HEK293 (cell line): ENCODE data around the gene SMCR8.

Experiments
- CTCF ChIA-PET: fragments of 350-600 bp; formaldehyde crosslinking; extraction: SDS; loops from one replicate; lab custom pipeline; 2021; ENCODE audit warnings: antibody characterized with exemption; lab: Yijun Ruan, JAX
- POLR2A ChIA-PET: fragments of 300-600 bp; formaldehyde crosslinking; extraction: SDS; loops from one replicate; lab custom pipeline; 2020; ENCODE audit warnings: antibody characterized with exemption, inconsistent platforms; lab: Yijun Ruan, JAX
- H3K27ac ChIP-seq: fragments of 200-500 bp; sonication (Bioruptor generic); 2 replicates; pipeline ENCODE4 v1.5.1; 2014; ENCODE audit warnings: low read depth, low read length, control low read depth, inconsistent platforms; ENCODE audit errors: extremely low read depth
- H3K36me3 ChIP-seq, 2 experiments: fragments of 200-500 bp in 1 of 2; sonication (Bioruptor generic) in 1 of 2; 1 replicate in 1 of 2; 2 replicates in 1 of 2; pipeline ENCODE4 v1.5.1; 2014 to 2017; ENCODE audit warnings: inconsistent platforms in 2 of 2, low read length in 2 of 2; ENCODE audit not compliant: control insufficient read depth in 2 of 2, insufficient read depth in 1 of 2
- H3K4me1 ChIP-seq: fragments of 200-500 bp; sonication (Bioruptor generic); 2 replicates; pipeline ENCODE4 v1.5.1; 2014; ENCODE audit warnings: mild to moderate bottlenecking, low read length, inconsistent platforms; ENCODE audit not compliant: control insufficient read depth, insufficient read depth
- H3K4me3 ChIP-seq: 2 replicates; pipeline ENCODE4 v1.5.1; 2011; ENCODE audit warnings: low read depth, mild to moderate bottlenecking, control low read depth, low read length, moderate library complexity
- H3K9me3 ChIP-seq: fragments of 200-500 bp; sonication (Bioruptor generic); 2 replicates; pipeline ENCODE4 v1.5.1; 2014; ENCODE audit warnings: low read depth, low read length, inconsistent platforms; ENCODE audit not compliant: control insufficient read depth, insufficient read depth
- GLI4 ChIP-seq: fragments of 450-650 bp; formaldehyde crosslinking; IDR thresholded peaks from 2 replicates; pipeline ENCODE4 v1.5.1; 2016; ENCODE audit warnings: missing biosample characterization, missing genetic modification characterization
- MYNN ChIP-seq: fragments of 450-650 bp; formaldehyde crosslinking; IDR thresholded peaks from 2 replicates; pipeline ENCODE4 v1.5.1; 2016; ENCODE audit warnings: missing biosample characterization, missing genetic modification characterization, borderline replicate concordance
- TCF7L2 ChIP-seq: IDR thresholded peaks from 2 replicates; pipeline ENCODE4 v1.6.1; 2011; ENCODE audit warnings: low read depth, mild to moderate bottlenecking, inconsistent platforms, low read length, moderate library complexity, borderline replicate concordance
- ZBTB20 ChIP-seq: fragments of 450-650 bp; formaldehyde crosslinking; IDR thresholded peaks from 2 replicates; pipeline ENCODE4 v1.5.1; 2016; ENCODE audit warnings: missing biosample characterization, missing genetic modification characterization
- ZNF10 ChIP-seq: fragments of 450-650 bp; formaldehyde crosslinking; IDR thresholded peaks from 2 replicates; pipeline ENCODE4 v1.5.1; 2017; ENCODE audit warnings: missing biosample characterization, missing genetic modification characterization
- ZNF214 ChIP-seq: fragments of 450-650 bp; formaldehyde crosslinking; IDR thresholded peaks from 2 replicates; pipeline ENCODE4 v1.5.1; 2017; ENCODE audit warnings: missing biosample characterization, mild to moderate bottlenecking, missing genetic modification characterization, borderline replicate concordance
- ZNF426 ChIP-seq: fragments of 450-650 bp; formaldehyde crosslinking; IDR thresholded peaks from 2 replicates; pipeline ENCODE4 v1.5.1; 2017; ENCODE audit warnings: missing biosample characterization, missing genetic modification characterization, mild to moderate bottlenecking, inconsistent platforms, moderate library complexity
- ZNF501 ChIP-seq: fragments of 450-650 bp; formaldehyde crosslinking; IDR thresholded peaks from 2 replicates; pipeline ENCODE4 v1.5.1; 2016; ENCODE audit warnings: missing biosample characterization, missing genetic modification characterization
- ZNF514 ChIP-seq: fragments of 450-650 bp; formaldehyde crosslinking; IDR thresholded peaks from 2 replicates; pipeline ENCODE4 v1.5.1; 2016; ENCODE audit warnings: missing biosample characterization, missing genetic modification characterization
- ZNF555 ChIP-seq: fragments of 450-650 bp; formaldehyde crosslinking; conservative IDR thresholded peaks from 2 replicates; pipeline ENCODE4 v1.5.1; 2017; ENCODE audit warnings: missing biosample characterization, mild to moderate bottlenecking, missing genetic modification characterization, inconsistent platforms
- ZNF791 ChIP-seq: fragments of 450-650 bp; formaldehyde crosslinking; IDR thresholded peaks from 2 replicates; pipeline ENCODE4 v1.5.1; 2016; ENCODE audit warnings: missing biosample characterization, missing genetic modification characterization
- TF ChIP-seq, protein P1 (sequence below): fragments of 450-650 bp; formaldehyde crosslinking; IDR thresholded peaks from 2 replicates; pipeline ENCODE4 v1.5.1; 2016; ENCODE audit warnings: missing biosample characterization, missing genetic modification characterization
- TF ChIP-seq, protein P2 (sequence below): fragments of 450-650 bp; formaldehyde crosslinking; conservative IDR thresholded peaks from 2 replicates; pipeline ENCODE4 v1.5.1; 2016; ENCODE audit warnings: low read depth, missing biosample characterization, missing genetic modification characterization
- TF ChIP-seq, protein P3 (sequence below): fragments of 450-650 bp; formaldehyde crosslinking; IDR thresholded peaks from 2 replicates; pipeline ENCODE4 v1.5.1; 2017; ENCODE audit warnings: missing biosample characterization, missing genetic modification characterization
- TF ChIP-seq, protein P4 (sequence below): fragments of 450-650 bp; formaldehyde crosslinking; IDR thresholded peaks from 2 replicates; pipeline ENCODE4 v1.5.1; 2017; ENCODE audit warnings: missing biosample characterization, missing genetic modification characterization
- TF ChIP-seq, protein P5 (sequence below): fragments of 450-650 bp; formaldehyde crosslinking; IDR thresholded peaks from 2 replicates; pipeline ENCODE4 v1.5.1; 2016; ENCODE audit warnings: missing biosample characterization, missing genetic modification characterization
- TF ChIP-seq, protein P6 (sequence below): fragments of 450-650 bp; formaldehyde crosslinking; IDR thresholded peaks from 2 replicates; pipeline ENCODE4 v1.5.1; 2016; ENCODE audit warnings: missing biosample characterization, missing genetic modification characterization, borderline replicate concordance

Gene SMCR8

DNA sequence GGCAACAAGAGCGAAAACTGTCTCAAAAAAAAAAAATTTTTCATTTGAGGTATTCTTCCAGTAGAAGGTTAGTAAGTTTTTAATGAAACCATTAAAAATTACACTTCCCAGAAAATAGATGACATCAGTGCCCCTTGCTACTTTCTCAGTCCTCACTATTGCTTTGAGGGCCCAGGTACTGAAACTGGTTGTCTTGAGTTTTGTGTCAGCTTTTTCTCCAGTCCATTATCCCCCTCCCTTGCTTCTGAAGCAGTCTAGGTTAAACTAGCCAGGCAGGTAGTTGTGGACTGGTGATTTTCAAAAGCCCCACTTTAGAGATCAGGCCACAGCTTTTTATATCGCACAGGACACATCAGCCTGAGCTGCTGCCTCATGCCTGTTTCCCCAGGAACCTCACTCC, 10.9 kb downstream of the SMCR8 start:
- TF ChIP-seq, protein P1, sequence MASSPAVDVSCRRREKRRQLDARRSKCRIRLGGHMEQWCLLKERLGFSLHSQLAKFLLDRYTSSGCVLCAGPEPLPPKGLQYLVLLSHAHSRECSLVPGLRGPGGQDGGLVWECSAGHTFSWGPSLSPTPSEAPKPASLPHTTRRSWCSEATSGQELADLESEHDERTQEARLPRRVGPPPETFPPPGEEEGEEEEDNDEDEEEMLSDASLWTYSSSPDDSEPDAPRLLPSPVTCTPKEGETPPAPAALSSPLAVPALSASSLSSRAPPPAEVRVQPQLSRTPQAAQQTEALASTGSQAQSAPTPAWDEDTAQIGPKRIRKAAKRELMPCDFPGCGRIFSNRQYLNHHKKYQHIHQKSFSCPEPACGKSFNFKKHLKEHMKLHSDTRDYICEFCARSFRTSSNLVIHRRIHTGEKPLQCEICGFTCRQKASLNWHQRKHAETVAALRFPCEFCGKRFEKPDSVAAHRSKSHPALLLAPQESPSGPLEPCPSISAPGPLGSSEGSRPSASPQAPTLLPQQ (tag by site-specific recombination): no peak
- TF ChIP-seq, protein P2, sequence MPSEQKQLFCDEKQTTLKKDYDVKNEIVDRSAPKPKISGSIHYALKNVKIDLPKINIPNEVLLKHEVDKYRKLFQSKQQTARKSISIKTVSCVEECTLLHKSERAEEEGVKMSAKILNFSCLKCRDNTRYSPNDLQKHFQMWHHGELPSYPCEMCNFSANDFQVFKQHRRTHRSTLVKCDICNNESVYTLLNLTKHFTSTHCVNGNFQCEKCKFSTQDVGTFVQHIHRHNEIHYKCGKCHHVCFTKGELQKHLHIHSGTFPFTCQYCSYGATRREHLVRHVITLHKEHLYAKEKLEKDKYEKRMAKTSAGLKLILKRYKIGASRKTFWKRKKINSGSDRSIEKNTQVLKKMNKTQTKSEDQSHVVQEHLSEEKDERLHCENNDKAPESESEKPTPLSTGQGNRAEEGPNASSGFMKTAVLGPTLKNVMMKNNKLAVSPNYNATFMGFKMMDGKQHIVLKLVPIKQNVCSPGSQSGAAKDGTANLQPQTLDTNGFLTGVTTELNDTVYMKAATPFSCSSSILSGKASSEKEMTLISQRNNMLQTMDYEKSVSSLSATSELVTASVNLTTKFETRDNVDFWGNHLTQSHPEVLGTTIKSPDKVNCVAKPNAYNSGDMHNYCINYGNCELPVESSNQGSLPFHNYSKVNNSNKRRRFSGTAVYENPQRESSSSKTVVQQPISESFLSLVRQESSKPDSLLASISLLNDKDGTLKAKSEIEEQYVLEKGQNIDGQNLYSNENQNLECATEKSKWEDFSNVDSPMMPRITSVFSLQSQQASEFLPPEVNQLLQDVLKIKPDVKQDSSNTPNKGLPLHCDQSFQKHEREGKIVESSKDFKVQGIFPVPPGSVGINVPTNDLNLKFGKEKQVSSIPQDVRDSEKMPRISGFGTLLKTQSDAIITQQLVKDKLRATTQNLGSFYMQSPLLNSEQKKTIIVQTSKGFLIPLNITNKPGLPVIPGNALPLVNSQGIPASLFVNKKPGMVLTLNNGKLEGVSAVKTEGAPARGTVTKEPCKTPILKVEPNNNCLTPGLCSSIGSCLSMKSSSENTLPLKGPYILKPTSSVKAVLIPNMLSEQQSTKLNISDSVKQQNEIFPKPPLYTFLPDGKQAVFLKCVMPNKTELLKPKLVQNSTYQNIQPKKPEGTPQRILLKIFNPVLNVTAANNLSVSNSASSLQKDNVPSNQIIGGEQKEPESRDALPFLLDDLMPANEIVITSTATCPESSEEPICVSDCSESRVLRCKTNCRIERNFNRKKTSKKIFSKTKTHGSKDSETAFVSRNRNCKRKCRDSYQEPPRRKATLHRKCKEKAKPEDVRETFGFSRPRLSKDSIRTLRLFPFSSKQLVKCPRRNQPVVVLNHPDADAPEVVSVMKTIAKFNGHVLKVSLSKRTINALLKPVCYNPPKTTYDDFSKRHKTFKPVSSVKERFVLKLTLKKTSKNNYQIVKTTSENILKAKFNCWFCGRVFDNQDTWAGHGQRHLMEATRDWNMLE (tag by site-specific recombination): no peak
- no peak for TF ChIP-seq ZNF514 (tag by site-specific recombination)
- TF ChIP-seq GLI4 (tag by site-specific recombination): no peak
- TF ChIP-seq, protein P3, sequence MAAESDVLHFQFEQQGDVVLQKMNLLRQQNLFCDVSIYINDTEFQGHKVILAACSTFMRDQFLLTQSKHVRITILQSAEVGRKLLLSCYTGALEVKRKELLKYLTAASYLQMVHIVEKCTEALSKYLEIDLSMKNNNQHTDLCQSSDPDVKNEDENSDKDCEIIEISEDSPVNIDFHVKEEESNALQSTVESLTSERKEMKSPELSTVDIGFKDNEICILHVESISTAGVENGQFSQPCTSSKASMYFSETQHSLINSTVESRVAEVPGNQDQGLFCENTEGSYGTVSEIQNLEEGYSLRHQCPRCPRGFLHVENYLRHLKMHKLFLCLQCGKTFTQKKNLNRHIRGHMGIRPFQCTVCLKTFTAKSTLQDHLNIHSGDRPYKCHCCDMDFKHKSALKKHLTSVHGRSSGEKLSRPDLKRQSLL (tag by site-specific recombination): no peak
- TF ChIP-seq ZNF501 (tag by site-specific recombination): no peak
- TF ChIP-seq ZNF791 (tag by site-specific recombination): no peak
- TF ChIP-seq, protein P4, sequence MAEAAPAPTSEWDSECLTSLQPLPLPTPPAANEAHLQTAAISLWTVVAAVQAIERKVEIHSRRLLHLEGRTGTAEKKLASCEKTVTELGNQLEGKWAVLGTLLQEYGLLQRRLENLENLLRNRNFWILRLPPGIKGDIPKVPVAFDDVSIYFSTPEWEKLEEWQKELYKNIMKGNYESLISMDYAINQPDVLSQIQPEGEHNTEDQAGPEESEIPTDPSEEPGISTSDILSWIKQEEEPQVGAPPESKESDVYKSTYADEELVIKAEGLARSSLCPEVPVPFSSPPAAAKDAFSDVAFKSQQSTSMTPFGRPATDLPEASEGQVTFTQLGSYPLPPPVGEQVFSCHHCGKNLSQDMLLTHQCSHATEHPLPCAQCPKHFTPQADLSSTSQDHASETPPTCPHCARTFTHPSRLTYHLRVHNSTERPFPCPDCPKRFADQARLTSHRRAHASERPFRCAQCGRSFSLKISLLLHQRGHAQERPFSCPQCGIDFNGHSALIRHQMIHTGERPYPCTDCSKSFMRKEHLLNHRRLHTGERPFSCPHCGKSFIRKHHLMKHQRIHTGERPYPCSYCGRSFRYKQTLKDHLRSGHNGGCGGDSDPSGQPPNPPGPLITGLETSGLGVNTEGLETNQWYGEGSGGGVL (tag by site-specific recombination): no peak
- no peak for TF ChIP-seq MYNN
- TF ChIP-seq ZNF10: no peak
- TF ChIP-seq ZNF426: no peak
- TF ChIP-seq TCF7L2: no peak
- no peak for TF ChIP-seq ZNF555 (tag by site-specific recombination)
- TF ChIP-seq, protein P5, sequence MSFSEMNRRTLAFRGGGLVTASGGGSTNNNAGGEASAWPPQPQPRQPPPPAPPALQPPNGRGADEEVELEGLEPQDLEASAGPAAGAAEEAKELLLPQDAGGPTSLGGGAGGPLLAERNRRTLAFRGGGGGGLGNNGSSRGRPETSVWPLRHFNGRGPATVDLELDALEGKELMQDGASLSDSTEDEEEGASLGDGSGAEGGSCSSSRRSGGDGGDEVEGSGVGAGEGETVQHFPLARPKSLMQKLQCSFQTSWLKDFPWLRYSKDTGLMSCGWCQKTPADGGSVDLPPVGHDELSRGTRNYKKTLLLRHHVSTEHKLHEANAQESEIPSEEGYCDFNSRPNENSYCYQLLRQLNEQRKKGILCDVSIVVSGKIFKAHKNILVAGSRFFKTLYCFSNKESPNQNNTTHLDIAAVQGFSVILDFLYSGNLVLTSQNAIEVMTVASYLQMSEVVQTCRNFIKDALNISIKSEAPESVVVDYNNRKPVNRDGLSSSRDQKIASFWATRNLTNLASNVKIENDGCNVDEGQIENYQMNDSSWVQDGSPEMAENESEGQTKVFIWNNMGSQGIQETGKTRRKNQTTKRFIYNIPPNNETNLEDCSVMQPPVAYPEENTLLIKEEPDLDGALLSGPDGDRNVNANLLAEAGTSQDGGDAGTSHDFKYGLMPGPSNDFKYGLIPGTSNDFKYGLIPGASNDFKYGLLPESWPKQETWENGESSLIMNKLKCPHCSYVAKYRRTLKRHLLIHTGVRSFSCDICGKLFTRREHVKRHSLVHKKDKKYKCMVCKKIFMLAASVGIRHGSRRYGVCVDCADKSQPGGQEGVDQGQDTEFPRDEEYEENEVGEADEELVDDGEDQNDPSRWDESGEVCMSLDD (tag by site-specific recombination): no peak
- TF ChIP-seq, protein P6, sequence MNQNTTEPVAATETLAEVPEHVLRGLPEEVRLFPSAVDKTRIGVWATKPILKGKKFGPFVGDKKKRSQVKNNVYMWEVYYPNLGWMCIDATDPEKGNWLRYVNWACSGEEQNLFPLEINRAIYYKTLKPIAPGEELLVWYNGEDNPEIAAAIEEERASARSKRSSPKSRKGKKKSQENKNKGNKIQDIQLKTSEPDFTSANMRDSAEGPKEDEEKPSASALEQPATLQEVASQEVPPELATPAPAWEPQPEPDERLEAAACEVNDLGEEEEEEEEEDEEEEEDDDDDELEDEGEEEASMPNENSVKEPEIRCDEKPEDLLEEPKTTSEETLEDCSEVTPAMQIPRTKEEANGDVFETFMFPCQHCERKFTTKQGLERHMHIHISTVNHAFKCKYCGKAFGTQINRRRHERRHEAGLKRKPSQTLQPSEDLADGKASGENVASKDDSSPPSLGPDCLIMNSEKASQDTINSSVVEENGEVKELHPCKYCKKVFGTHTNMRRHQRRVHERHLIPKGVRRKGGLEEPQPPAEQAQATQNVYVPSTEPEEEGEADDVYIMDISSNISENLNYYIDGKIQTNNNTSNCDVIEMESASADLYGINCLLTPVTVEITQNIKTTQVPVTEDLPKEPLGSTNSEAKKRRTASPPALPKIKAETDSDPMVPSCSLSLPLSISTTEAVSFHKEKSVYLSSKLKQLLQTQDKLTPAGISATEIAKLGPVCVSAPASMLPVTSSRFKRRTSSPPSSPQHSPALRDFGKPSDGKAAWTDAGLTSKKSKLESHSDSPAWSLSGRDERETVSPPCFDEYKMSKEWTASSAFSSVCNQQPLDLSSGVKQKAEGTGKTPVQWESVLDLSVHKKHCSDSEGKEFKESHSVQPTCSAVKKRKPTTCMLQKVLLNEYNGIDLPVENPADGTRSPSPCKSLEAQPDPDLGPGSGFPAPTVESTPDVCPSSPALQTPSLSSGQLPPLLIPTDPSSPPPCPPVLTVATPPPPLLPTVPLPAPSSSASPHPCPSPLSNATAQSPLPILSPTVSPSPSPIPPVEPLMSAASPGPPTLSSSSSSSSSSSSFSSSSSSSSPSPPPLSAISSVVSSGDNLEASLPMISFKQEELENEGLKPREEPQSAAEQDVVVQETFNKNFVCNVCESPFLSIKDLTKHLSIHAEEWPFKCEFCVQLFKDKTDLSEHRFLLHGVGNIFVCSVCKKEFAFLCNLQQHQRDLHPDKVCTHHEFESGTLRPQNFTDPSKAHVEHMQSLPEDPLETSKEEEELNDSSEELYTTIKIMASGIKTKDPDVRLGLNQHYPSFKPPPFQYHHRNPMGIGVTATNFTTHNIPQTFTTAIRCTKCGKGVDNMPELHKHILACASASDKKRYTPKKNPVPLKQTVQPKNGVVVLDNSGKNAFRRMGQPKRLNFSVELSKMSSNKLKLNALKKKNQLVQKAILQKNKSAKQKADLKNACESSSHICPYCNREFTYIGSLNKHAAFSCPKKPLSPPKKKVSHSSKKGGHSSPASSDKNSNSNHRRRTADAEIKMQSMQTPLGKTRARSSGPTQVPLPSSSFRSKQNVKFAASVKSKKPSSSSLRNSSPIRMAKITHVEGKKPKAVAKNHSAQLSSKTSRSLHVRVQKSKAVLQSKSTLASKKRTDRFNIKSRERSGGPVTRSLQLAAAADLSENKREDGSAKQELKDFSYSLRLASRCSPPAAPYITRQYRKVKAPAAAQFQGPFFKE (tag by site-specific recombination): no peak
- no peak for TF ChIP-seq ZBTB20
- TF ChIP-seq ZNF214 (tag by site-specific recombination): no peak
- Histone ChIP-seq H3K4me3 (no peak overlapping the region), H3K9me3 (no peaks in the 10 kb centered on the region), H3K27ac (no peak overlapping the region), H3K36me3 (peaks cover 16 to 97% of the 10 kb centered on the region in 2 experiments), H3K4me1 (no peaks in the 10 kb centered on the region)
- CTCF ChIA-PET: no interaction called here
- POLR2A ChIA-PET: interaction anchor here (1.1 kb wide), 1 partner anchor 11 kb away, joined by 3 read pairs; the partner anchor contains the start of genes SMCR8 and TOP3A
